ENCODE data around the gene TMEM151B. TPM values are rescaled to one million over a fixed set of nuclear protein-coding genes. Genes with fewer than 3 reads are reported as not detected.

Gene TMEM151B
- total and polyA plus RNA-seq, 9 of the 15 experiments (the other 6 are each of a cell fraction or from before 2014, with no cell fraction given): not detected

- TF ChIP-seq MED1 (CRISPR knock-in tag; IDR thresholded peaks at IDR 0.05; ENCODE audit: borderline replicate concordance) (0 out of 2 replicates have a peak, but pooled peaks have one; percentile 20), FOXJ2 (tag; IDR thresholded peaks at IDR 0.05) (peak; percentile 53; the same call in 1 of the 2 replicates), ARID3A (IDR thresholded peaks at IDR 0.05; ENCODE audit: borderline replicate concordance, low read depth, low read length) (no peak), HINFP (tag; conservative IDR thresholded peaks at IDR 0.05; ENCODE audit: low read depth) (no peak), CXXC5 (CRISPR knock-in tag; IDR thresholded peaks at IDR 0.05) (peak; percentile 78), E2F4 (CRISPR knock-in tag; IDR thresholded peaks at IDR 0.05; ENCODE audit: low read depth) (no peak; the same call in 1 of the 2 replicates), ARID2 (IDR thresholded peaks at IDR 0.05) (no peak), CC2D1A (IDR thresholded peaks at IDR 0.05) (no peak), ZNF512 (tag; IDR thresholded peaks at IDR 0.05) (no peak), ZNF274 (IDR thresholded peaks at IDR 0.05; ENCODE audit: borderline replicate concordance, low read depth, low read length) (peak; percentile 47; the same call in 1 of the 2 replicates), ZNF780A (CRISPR knock-in tag; IDR thresholded peaks at IDR 0.05) (no peak), TOE1 (IDR thresholded peaks at IDR 0.05; ENCODE audit: borderline replicate concordance) (0 out of 2 replicates have a peak, but pooled peaks have one; percentile 45), TOE1 (CRISPR knock-in tag; IDR thresholded peaks at IDR 0.05; ENCODE audit: borderline replicate concordance, low read depth) (peak; percentile 34; the same call in 1 of the 2 replicates), NCOA2 (IDR thresholded peaks at IDR 0.05; ENCODE audit: partially characterized antibody in 2 of 2) (no peak), TAF1 (IDR thresholded peaks at IDR 0.05; ENCODE audit: control insufficient read depth, extremely low read depth, insufficient read depth, low read length, severe bottlenecking) (no peak), ZNF174 (CRISPR knock-in tag; IDR thresholded peaks at IDR 0.05) (no peak), KDM1A (IDR thresholded peaks at IDR 0.05) (peak in 1 of 2 experiments; percentile 58; a peak in 1 of 4 replicates), ZNF217 (CRISPR knock-in tag; IDR thresholded peaks at IDR 0.05) (no peak)
These were observed 22.6 kb upstream of the TMEM151B start (continued) for GRCh38 chr6:44247338-44248302.

All from K562 (cell line).